HL-60/S4 treated with phorbol 12-myristate 13-acetate at 8.2 ng/mL for 4 days and 3 days (cell line): ENCODE data around the gene ULBP1.
"Not testable (repeated sequence)": the region's sequence is repeated elsewhere in the genome, so short reads cannot be mapped to it uniquely, and the experiment has no call there.

Experiments
- in situ Hi-C: fragments of 300-500 bp; cut with MboI; formaldehyde crosslinking; loops from 2 replicates; pipeline ENCODE4 v1.15.0; 2022; ENCODE audit warnings: low sequenced_read_pairs

The ULBP1 gene

DNA sequence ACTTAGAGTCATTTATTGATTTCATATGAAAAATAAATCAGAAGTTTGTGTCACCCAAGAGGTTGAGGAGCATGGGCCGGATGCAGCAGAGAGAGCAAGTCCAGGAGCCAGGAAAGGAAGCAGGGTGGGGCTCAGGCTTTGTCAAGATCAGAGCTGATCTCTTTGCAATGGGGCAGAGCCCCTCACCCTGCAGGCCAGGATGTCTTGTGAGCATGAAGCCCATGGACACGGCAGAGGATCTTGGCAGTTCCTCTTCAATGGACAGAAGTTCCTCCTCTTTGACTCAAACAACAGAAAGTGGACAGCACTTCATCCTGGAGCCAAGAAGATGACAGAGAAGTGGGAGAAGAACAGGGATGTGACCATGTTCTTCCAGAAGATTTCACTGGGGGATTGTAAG, 5.2 kb downstream of the ULBP1 start:
- in situ Hi-C loops = not testable (repeated sequence)

GRCh38 chr6:149969635-149970034, 5.9 kb downstream of the ULBP1 start:
- in situ Hi-C loops = no loop called here

DNA sequence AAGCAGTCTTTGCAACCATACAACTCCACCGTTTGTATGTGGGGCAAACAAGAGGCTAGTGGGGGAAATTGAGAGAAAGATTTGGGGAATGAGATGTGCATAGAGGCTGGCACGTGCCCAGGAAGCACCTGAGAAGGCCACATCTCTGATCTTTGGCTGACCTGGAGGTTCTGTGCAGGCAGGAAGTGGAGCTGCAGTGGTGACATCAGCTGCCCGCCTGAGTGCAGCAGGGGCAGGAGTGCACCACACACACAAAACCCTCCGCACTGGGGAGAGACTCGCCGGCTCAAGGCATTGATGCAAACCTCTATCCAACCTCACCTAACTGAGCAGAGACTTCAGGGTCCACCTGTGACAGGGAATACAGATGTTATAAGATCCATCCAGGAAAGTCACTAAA, 10.7 kb downstream of the ULBP1 start:
- in situ Hi-C loops = not testable (repeated sequence)

DNA sequence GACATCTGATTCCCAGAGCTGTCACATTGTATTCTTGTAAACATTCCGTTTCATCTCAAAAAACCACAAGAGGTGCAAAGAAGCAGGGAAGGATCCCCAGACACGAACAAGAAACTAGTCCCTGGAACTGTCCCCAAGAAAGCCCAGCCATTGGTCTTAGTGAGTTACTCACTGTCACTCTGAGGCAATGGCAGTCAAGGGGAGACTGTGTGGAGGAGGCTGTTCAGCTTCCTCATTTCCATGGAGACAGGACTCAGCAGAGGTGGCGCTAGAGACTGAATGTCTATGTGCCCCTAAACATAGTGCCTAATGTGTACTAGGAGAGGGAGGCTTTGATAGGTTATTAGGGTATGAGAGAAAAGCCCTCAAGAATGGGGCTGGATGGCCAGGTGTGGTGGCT, 11.1 kb downstream of the ULBP1 start:
- in situ Hi-C loops = no loop called here

- in situ Hi-C loops = no loop called here
Observed at GRCh38 chr6:149975400-149975799, 11.7 kb downstream of the ULBP1 start.

DNA sequence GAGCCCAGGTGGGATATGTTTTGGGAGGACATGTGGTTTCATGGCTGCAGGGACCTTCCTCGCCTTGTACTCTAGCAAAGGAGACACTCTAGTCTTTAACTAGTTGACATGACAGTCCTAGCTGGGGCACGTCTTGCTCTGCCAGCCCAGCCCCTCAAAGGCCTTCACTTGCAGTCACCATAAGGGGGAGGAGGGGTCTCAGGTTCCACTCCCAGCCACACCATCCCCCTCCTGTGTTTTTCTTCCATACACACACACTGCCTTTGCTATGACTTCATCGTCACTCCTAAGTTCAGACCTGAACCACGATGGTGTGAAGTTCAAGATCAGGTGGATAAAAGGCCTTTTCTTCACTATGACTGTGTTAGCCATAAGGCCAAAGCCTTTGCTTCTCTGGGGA, 13.5 kb downstream of the ULBP1 start:
- in situ Hi-C loops = no loop called here

GRCh38 chr6:149978610-149979009, 14.9 kb downstream of the ULBP1 start:
- in situ Hi-C loops = no loop called here

- in situ Hi-C loops = no loop called here
Observed at GRCh38 chr6:149979293-149979692, 15.6 kb downstream of the ULBP1 start.

DNA sequence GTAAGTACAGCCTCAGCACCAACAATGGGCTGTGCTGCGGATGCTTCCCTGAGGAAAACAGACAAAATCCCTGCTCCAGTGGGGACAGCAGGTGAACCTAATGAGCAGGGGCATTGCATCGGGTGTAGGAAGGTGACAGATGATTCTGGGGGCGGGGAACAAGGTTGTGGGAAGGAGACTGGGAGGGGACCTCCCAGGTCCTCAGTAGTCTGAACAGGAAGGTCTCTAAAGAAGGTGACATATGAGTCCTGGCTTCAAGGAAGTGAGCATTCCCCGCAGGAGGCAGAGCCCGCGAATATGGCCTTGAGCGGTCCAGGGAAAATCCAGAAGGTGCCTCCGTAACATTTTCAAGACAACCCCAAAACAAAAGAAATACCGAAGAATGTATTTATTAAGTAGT, 19.4 kb downstream of the ULBP1 start:
- in situ Hi-C loops = no loop called here

- in situ Hi-C loops = no loop called here
Observed at GRCh38 chr6:149984773-149985172, 21.0 kb downstream of the ULBP1 start.

GRCh38 chr6:149985481-149985937, 21.8 kb downstream of the ULBP1 start:
- in situ Hi-C loops = no loop called here

GRCh38 chr6:149987602-149988107, 23.9 kb downstream of the ULBP1 start:
- in situ Hi-C loops = no loop called here

GRCh38 chr6:149988550-149989346, 25.0 kb downstream of the ULBP1 start:
- in situ Hi-C loops = no loop called here

- in situ Hi-C loops = no loop called here
Observed at GRCh38 chr6:149990212-149990660, 26.5 kb downstream of the ULBP1 start.

GRCh38 chr6:149990661-149991471, 27.1 kb downstream of the ULBP1 start:
- in situ Hi-C loops = no loop called here

- in situ Hi-C loops = not testable (repeated sequence)
Observed at GRCh38 chr6:149991472-149991795, 27.7 kb downstream of the ULBP1 start.

DNA sequence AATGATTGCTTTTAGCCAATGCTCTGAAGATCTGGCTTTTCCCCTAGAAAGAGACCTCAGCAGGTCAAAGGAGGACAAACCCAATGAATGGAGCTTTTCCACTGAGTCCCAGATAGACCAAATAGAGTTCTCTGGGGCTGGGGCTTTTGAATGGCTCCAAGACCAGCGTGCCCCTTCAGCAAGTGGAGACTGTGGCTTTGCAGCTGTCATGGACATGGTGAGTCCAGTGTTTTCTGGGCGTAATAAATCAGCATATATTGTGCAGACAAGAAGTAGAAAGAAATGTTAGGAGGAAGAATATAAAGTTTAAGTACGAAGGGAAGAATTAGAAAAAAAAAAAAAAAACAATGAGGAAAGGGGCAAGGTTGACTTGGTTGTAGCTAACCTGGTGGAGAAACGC, 28.1 kb downstream of the ULBP1 start:
- in situ Hi-C loops = no loop called here

DNA sequence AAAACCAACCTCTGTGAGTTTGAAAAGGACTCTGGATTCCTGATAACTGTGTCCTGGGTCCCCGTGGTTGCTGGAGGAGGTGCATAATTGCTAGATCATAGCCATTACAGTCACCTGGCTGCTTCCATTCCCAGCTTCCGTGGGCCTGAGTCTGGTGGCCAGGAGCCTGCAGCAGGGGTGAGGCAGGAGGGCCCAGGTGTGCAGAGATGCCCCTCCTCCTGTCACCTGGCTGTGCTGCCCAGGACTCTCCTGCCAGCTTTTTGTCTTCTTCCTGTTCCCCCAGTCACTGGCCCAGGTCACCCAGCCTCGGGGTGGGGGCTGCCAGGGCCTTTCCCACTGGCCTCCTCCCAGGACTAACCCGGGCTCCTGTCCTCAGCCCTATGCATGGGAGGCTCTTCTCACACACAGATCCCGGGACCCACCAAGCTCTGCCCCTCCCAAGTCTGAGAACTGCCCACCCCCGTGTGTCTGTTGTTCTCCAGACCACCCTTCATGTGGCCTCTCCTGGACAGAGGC, 31.6 kb downstream of the ULBP1 start:
- in situ Hi-C loops = no loop called here

DNA sequence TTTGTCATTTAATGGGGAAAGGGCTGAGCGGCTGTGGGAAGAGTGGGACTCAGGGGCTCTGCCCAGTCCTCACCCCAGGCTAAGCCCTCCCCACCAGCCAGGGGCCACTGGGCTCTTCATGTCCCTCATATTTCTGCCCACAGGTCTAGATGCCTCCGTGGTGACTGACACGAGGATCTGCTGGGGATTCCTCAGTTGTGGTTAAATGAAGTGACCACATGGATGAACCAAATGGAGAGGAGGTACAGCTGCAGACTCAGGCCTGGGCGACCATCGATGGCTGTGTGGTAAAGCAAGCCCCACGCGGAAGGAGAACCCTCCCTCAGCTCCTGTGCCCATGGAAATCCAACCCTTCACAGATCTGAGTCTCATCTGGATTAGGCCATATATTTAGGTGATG, 32.2 kb downstream of the ULBP1 start:
- in situ Hi-C loops = no loop called here

- in situ Hi-C loops = loop anchor here (25.0 kb wide), 1 partner anchor 162 kb away; no protein-coding TSS in a partner anchor
Observed at GRCh38 chr6:149999636-150000035, 35.9 kb downstream of the ULBP1 start.

- in situ Hi-C loops = loop anchor here (25.0 kb wide), 1 partner anchor 164 kb away; no protein-coding TSS in a partner anchor
Observed at GRCh38 chr6:150001295-150002008, 37.7 kb downstream of the ULBP1 start.
